Endometrial microvascular endothelial cells (primary cell): ENCODE results near the gene EFHC2. TPM values are rescaled to one million over a fixed set of nuclear protein-coding genes. Genes with fewer than 3 reads are reported as not detected.

ENCODE experiments used
- in situ Hi-C: cut with HindIII; loops from 2 replicates; pipeline ENCODE4 v1.10.0; 2017; ENCODE audit warnings: low sequenced_read_pairs, low pct_unique_long_range_greater_than_20kb; ENCODE audit errors: inconsistent ontology term
- total RNA-seq: library from RNA; depleted of rRNA; stranded (reverse); fragments of >200 nt; gene quantifications from one replicate; pipeline ENCODE4 v1.2.3, GENCODE V29; 2015; ENCODE audit errors: inconsistent ontology term

Gene EFHC2
- total RNA-seq, 1 donor from 2014 or later, result not detected

DNA sequence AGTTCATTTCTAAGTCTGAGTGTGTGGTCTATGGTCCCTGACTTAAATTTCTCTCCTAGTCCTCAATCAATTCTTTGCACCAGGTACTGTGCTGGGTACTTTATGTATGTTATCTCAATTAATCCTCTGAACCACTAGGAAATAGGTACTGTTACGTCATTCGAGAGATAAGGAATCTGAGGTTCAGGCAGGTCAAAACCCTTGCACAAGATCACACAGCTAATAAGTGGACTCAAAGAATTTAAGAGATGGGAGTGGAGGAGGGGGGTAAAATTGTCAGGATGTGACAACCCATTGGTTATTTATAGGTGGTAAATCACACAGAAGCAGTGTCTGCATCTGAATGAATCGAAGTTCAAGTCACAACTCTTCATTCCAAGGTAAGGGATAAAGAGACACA, 169.4 kb downstream of the EFHC2 start:
- in situ Hi-C loops, result no loop called here

DNA sequence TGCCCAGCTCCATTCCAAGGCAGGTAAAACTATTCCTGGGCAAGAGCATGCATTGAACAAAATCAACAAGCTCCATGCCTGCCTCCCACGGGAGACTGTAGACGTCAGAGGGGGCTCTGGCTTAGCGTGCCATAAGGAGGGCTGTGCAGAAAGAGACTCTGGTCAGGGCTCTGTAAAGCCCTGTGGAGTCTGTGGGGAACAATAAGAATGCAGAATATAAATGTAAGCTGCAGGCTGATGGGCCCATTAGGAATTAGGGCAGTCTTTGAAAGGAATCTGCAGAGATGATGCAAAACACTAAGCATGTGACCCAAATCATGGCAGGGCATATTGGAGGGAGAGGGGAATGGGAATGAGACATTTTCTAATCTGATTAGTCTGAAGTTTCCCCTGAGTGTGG, 170.3 kb downstream of the EFHC2 start:
- in situ Hi-C loops, result no loop called here

DNA sequence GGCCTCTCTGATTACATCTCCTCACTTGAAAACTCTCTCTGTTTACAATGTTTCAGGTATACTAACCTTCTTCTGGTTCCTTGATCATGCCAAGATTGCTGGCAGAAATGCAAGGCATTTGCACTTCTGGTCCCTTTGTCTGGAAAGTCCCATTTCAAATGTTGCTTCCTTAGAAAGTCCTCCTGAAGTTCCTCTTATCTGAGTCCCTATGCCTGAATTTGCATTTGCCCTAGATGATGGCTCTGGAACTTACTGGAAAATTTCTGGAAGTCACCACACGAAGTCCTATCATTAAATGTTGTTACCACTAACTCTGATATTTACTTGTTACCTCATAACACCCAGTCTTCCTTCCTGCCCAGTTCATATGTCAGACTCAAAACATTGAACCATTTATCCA, 176.4 kb downstream of the EFHC2 start:
- in situ Hi-C loops, result no loop called here

DNA sequence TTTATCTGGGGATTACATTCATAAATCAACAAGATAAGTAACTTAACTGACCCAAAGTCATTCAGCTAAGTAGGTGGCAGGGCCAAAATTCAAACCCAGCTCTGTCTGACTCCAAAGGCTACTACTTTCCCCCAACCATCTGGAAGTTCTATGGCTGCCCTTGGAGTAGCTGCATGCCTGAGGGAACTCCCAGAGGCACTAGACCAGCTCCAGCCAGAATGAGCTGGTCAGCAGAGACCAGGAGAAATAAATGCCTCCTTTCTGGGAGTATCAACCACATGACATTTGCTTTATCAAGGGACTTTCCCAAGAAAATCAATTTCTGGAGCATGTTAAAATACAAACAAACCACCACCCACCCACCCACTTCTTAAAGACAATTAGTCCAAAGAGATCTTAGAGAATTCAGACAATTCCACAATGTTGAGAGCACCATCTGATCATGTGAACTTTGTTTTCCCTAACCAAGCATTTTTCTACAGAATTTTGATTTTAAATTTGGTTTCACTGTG, 180.5 kb downstream of the EFHC2 start:
- in situ Hi-C loops, result no loop called here

DNA sequence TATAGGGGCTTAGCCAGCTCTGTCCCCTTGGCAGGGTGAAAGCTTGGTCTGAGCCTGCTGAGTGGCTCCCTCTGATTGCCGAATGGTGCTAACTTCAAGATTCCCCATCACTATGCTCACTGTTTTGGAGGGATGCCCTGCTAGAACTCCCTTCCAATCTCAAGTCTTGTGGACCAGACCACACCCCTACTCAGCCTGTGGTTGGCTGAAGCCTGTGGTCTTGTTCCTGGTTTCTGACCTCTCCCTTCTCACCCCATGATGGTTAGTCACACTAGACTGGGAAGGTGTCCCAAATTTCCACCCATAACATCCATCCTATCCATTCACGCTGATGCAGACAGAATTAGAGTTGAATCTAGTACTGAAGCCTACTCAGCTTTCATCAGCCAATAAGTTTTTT, 185.6 kb downstream of the EFHC2 start:
- in situ Hi-C loops, result no loop called here

DNA sequence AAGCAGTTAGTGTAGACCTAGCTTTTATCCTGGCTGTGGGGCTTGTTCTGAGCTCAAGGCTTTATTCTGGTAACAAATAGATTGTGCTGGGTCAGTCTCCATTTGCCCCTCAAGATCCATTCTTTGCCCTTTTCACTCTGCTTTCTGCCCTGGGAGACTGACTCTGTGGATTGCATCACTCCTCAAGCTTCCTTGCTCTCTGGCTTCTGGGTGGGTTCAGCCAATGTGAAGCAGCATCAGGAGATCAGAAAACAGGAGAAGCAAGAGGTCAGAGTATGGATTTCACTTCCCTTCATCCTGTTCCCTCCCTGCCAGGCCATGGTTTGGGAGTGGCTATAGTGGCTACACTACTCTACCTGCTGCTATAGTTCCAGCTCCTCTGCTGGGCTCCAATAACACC, 186.2 kb downstream of the EFHC2 start:
- in situ Hi-C loops, result no loop called here

DNA sequence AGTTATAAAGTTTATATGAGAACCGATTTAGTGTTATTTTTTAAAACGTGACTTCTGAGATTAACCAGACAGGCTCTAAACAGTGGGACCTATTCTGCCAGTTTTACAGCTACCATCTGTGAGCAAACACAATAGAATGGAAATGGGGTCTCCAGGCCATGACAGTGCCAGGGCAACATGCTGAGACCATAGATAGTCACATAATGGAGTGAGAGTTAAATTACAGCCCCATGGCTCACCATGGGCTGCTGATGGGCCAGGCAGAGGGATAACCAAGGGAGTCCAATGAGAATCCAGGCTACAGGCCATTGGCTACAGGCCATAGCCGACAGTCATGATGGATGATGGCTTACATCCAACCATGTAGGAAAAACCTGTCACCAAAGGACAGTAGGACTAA, 186.7 kb downstream of the EFHC2 start:
- in situ Hi-C loops, result no loop called here

DNA sequence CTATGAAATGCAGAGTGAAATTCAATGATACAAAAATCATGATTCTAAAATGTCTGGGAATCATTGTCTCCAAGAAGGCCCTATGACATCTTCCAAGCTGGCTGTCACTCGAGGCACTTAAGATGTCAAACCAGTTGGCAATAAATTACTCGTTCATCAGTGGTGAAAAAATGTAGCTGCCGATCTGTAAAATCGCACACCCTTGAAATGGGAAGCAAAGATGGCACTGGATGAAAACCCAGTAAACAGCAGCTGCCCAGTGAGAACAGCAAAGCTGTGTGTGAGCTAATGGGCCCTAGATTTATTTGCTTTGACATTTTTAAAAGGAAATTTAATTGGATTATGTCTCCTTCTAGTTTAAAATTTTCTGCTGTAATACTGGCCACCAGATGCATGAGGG, 188.3 kb downstream of the EFHC2 start:
- in situ Hi-C loops, result no loop called here

DNA sequence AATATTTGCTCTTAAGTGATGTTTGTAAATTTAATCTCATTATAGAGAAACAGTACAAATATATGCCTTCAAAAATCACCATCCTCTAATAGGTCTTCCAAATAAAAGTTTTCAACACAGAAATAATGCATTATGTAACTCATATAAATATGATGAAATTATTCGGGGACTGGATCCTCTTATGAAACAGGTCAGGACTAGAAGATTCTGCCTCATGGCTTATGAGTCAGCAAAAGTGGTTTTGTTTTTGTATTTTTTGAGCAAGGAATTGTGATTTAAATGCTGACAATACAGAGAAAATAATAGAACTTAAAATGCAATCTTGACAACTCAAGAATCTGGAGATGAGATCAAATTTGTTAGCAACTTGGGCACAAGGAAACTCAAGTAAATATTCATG, 190.6 kb downstream of the EFHC2 start:
- in situ Hi-C loops, result no loop called here

DNA sequence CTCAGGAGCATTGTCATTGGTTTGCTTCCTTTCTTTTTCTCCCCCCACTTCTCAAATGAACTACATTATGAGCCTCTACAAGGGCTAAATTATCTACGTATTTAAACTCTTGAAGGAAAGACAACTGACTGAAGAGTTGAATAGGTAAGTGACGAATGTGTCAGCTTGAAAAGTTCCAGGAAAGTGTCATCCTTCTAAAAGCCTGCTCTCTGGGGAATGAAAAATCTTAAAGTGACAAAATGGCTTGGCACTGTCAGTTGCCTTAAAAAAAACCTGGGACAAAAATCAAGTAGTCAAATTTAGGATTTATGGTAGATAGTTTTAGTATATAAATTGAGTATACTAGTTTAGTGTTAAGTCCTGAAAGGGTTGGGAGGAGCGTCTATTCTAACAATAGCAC, 196.3 kb downstream of the EFHC2 start:
- in situ Hi-C loops, result no loop called here

DNA sequence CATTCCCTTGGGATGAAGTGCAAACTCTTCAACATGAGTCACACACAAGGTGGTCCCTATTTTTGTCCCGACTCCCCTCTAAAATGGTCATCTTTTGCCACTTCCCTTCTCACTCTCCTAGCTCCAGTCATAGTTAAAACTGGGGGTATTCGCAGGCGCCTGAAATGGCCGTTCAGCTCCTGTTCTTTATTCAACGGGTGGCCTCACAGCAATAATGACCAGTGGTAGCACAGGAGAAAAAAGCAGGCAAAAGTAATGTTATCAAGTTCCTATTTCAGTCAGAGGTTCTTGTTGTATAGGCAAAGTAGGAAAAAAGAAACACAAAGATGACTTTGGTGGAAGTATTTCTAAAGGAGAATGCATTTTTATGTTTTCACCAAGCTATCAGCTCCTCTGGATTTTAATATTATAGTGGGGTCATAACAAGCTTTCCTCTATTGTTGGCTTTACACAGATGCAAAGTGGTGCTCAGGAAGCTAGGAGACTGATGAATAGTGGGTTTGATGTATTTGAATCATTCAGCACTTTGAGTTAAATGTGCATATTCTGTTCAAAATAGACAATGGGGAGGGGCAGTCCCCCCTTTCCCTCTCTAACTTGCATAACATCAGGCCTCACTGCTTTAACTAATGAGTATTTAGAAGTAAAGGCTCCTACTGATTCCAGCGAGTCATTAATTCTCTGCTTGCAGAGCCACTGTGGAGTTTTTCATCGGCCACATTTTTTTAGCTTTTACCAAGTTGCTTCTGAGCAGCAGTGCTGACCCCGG, 199.1 kb downstream of the EFHC2 start:
- in situ Hi-C loops, result no loop called here

DNA sequence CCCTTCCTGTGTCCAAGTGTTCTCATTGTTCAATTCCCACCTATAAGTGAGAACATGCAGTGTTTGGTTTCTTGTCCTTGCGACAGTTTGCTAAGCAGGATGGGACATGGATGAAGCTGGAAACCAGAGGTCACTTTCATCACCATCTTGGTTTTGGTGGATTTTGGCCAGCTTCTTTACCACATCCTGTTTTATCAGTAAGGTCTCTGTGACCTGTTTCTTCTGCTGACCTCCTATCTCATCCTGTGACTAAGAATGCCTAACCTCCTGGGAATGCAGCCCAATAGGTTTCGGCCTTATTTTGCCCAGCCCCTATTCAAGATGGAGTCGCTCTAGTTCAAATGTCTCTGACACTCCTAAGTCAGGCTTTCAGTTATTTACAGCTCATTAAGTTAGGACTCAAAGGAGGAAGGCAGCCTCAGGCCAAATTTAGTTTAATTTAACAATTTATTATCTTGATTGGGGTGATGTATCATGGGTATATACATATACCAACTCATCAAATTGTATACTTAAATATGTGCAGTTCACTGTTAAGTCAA, 200.3 kb downstream of the EFHC2 start:
- in situ Hi-C loops, result no loop called here

DNA sequence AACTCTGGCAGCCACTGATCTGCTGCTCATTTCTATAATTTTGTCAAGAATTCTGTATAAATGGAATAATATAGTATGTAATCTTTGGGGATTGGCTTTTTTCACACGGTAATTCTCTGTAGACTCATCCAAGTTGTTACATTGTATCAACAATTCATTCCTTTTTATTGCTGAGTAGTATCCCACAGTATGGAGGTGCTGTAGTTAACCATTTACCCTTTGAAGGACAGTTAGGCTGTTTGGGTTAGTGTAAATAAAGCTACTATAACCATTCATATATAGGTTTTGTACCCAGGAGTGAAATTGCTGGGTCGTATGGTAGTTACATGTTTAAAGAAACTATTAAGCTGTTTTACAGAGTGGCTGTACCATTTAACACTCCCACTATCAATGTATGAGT, 213.3 kb downstream of the EFHC2 start:
- in situ Hi-C loops, result no loop called here

DNA sequence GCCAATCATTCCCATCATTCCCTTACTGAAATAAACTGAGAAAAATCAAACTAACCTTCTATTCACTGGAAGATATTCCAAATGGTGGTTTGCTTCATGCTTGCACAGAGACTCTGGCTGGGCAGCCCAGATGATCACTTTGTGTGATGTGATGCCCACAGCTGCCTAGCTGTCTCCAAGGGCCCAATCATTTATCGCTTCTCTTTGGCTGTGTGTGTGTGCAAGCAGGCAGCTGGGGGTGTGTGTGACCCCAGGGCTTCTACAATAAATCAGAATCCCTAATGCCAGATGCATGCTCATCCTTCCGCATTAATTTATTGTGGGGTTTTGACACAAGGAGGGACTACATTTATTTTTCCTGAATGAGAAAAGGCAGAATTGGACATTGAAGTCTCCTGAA, 230.1 kb downstream of the EFHC2 start:
- in situ Hi-C loops, result no loop called here

DNA sequence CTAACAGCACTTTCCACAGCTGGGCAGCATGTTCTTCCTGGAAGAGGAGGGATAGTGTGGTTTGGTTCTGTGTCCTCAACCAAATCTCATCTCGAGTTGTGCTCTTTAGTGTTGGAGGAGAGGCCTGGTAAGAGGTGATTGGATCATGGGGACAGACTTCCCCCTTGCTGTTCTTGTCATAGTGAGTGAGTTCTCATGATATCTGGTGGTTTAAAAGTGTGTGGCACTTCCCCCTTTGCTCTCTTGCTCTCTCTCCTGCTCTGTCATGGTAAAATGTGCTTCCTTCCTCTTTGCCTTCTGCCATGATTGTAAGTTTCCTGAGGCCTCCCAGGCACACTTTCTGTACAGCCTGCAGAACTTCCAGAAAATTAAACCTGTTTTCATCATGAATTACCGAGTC, 236.6 kb downstream of the EFHC2 start:
- in situ Hi-C loops, result no loop called here

DNA sequence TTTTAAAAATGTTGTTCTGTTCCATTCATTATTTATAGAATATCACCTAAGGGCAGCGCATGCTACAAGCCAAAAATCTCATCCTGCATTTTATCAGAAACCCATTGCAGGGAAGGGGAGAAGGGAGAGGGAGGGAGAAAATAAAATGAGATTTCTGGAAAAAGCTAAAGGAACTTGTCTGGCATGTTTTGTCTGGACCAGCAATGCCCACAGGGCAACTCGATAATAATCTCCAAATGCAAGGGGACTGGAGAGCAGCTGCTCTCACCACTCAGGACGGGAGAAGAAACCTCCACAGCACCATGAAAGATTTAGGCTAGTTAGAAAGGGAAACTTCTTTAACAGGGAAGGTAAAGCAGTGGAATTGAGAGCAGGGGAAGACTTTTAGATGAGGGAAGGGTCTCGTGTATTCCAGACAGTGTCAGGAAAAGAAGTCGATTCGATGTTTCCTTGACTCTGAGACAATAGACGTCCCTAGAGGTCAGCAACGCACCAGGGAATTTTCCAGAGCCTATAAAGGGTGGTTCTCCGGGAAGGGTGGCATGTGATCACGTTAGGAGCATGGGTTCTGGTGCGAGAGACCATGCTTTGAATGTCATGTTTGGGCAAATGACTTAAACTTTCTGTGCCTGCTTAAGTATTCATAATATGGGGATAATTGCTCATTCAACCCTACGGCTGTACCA, 238.1 kb downstream of the EFHC2 start:
- in situ Hi-C loops, result no loop called here

DNA sequence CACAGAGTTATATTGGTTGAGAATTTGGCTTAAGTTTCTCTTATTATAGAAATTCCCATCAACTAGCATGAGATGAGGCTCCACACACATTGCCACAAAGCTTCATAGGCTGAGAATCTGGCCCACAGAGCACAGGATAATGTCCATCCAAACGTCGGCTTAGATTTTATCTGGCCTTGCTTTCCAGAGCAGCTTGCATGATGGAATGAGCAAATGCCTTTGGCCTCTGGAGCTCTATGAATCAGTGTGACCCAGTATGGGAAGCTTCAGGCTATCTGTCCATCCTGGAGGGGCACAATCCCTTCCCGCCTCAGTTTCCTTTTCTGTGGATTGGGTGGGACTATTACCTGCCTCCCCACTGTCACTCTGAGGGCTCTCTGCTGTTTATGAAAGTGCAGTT, 238.8 kb downstream of the EFHC2 start:
- in situ Hi-C loops, result no loop called here

DNA sequence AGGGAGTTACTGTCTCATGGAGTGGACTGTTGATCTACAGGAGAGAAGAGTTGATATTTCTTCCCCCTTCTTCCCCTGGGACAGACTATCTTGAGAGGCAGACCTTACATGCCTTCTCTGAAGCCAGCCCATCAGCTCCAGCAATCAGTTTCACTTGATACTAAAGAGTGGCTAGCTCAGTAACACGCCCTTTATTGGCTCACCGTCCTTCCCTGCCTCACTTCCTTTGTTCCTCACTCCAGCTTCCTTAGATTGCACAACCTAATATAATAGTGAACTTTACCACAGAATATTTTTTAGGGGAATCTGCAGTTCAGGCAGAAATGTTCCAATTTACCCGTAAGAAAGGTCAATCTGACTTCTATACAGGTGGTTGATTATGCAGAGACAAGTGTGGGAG, 242.2 kb downstream of the EFHC2 start:
- in situ Hi-C loops, result no loop called here

DNA sequence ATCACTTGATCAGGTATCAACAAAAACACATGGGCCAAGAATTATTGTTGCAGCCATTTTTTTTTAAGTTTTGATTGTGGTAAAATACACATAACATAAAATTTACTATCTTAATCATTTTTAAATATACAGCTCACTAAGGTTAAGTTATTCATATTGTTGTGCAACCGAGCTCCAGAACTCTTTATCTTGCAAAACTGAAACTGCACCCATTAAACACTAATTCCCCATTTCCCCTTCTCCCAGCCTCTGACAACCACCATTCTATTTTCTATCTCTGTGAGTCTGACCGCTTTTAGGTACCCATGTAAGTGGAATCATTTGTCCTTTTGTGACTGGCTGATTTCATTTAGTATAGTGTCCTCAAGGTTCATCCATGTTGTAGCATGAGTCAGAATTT, 244.1 kb downstream of the EFHC2 start:
- in situ Hi-C loops, result no loop called here
